Cardiac muscle cell (in vitro differentiated cells and primary cell): ENCODE results near the gene INPP5B. TPM values are rescaled to one million over a fixed set of nuclear protein-coding genes. Genes with fewer than 3 reads are reported as not detected.

Experiments used
- DNase-seq, 2 donors: peaks; one replicate each; pipeline versions ENCODE4 v3.0.0 to v3.0.0-alpha.2; 2010 to 2017; ENCODE audit warnings: low read depth in 1 of 2, low spot score in 1 of 2
- H3K27ac ChIP-seq: fragments of 200-600 bp; sonication (generic); 2 replicates; pipeline ENCODE4 v1.5.1; 2016
- H3K27me3 ChIP-seq: fragments of 200-600 bp; sonication (generic); 2 replicates; pipeline ENCODE4 v1.6.0; 2016; ENCODE audit warnings: control low read depth
- H3K36me3 ChIP-seq: fragments of 200-600 bp; sonication (generic); 2 replicates; pipeline ENCODE4 v1.5.1; 2016; ENCODE audit warnings: control low read depth
- H3K4me1 ChIP-seq: fragments of 200-600 bp; sonication (generic); 2 replicates; pipeline ENCODE4 v1.8.1; 2017; ENCODE audit warnings: low read depth, mild to moderate bottlenecking, mixed run types
- H3K4me3 ChIP-seq: fragments of 200-600 bp; sonication (generic); 2 replicates; pipeline ENCODE4 v1.5.1; 2016; ENCODE audit warnings: mild to moderate bottlenecking
- H3K9me3 ChIP-seq: fragments of 200-600 bp; sonication (generic); 2 replicates; pipeline ENCODE4 v1.5.1; 2017; ENCODE audit warnings: low read depth, mild to moderate bottlenecking, control low read depth
- polyA plus RNA-seq: library from polyadenylated mRNA; unstranded; fragments of >200 nt; fragmentation: Nextera tagmentation; extraction: Ambion mirVana; gene quantifications from 2 replicates; pipeline ENCODE4 v1.2.1, GENCODE V29; 2016
- total RNA-seq: library from RNA; depleted of rRNA; stranded (reverse); fragments of >200 nt; gene quantifications from 2 replicates; pipeline ENCODE4 v1.2.3, GENCODE V29; 2016
- TF ChIP-seq, protein P1 (sequence below): IDR thresholded peaks from 2 replicates; pipeline ENCODE4 v1.5.1; 2012; ENCODE audit warnings: low read depth, mild to moderate bottlenecking, low read length

Gene INPP5B
- total and polyA plus RNA-seq, 2 experiments from 2014 or later, result 9.9 to 18.4 TPM

DNA sequence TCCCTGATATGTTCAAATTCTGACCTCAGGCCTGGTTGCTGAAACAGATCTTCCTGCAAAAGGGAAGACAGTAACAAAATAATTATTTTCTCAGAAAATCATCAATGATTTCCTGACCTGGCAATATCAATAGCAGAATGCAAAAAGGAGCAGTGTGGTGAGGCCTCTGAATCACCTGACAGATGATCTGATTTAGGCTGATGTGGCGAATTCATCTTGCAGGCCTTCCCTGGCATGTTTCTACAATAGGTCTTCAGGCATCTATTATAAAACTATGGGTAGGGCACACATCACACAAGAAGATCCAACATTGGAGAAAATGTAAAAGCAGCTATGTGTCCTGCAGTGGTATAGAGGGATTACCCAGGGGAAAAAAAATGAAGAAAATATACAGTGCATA is 80.4 kb downstream of the INPP5B start:
- Histone ChIP-seq H3K4me1 (no peaks in the 10 kb centered on the region), H3K27me3 (no peaks in the 10 kb centered on the region), H3K9me3 (no peaks in the 10 kb centered on the region), H3K36me3 (peaks cover 20% of the 10 kb centered on the region), H3K4me3 (no peak overlapping the region), H3K27ac (no peak overlapping the region)
- TF ChIP-seq, protein P1, sequence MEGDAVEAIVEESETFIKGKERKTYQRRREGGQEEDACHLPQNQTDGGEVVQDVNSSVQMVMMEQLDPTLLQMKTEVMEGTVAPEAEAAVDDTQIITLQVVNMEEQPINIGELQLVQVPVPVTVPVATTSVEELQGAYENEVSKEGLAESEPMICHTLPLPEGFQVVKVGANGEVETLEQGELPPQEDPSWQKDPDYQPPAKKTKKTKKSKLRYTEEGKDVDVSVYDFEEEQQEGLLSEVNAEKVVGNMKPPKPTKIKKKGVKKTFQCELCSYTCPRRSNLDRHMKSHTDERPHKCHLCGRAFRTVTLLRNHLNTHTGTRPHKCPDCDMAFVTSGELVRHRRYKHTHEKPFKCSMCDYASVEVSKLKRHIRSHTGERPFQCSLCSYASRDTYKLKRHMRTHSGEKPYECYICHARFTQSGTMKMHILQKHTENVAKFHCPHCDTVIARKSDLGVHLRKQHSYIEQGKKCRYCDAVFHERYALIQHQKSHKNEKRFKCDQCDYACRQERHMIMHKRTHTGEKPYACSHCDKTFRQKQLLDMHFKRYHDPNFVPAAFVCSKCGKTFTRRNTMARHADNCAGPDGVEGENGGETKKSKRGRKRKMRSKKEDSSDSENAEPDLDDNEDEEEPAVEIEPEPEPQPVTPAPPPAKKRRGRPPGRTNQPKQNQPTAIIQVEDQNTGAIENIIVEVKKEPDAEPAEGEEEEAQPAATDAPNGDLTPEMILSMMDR, result no peak
- DNase-seq, result no peak

- Histone ChIP-seq H3K27ac (no peak overlapping the region), H3K4me1 (no peaks in the 10 kb centered on the region), H3K4me3 (no peak overlapping the region), H3K9me3 (no peaks in the 10 kb centered on the region), H3K27me3 (no peaks in the 10 kb centered on the region), H3K36me3 (peaks cover 20% of the 10 kb centered on the region)
- TF ChIP-seq, protein P1, result no peak
- no peak for DNase-seq
These were observed 81.3 kb downstream of the INPP5B start for GRCh38 chr1:37865348-37866120.

GRCh38 chr1:37862330-37862729 is 84.5 kb downstream of the INPP5B start:
- TF ChIP-seq, protein P1, result no peak
- no peaks in the 10 kb centered on the region for H3K9me3 ChIP-seq
- H3K27me3 ChIP-seq, result no peaks in the 10 kb centered on the region
- no peak overlapping the region for H3K27ac ChIP-seq
- H3K36me3 ChIP-seq, result peaks cover 20% of the 10 kb centered on the region
- H3K4me1 ChIP-seq, result peaks cover 7% of the 10 kb centered on the region
- DNase-seq, result no peak
- H3K4me3 ChIP-seq, result no peak overlapping the region

- Histone ChIP-seq H3K9me3 (no peaks in the 10 kb centered on the region), H3K27me3 (no peaks in the 10 kb centered on the region), H3K4me1 (peaks cover 7% of the 10 kb centered on the region), H3K4me3 (no peak overlapping the region), H3K27ac (no peak overlapping the region), H3K36me3 (peaks cover 20% of the 10 kb centered on the region)
- DNase-seq, result no peak
- TF ChIP-seq, protein P1, result no peak
These were observed 85.7 kb downstream of the INPP5B start for GRCh38 chr1:37861151-37861550.

- no peak for DNase-seq
- Histone ChIP-seq H3K4me1 (peaks cover 7% of the 10 kb centered on the region), H3K27ac (peak overlapping the region; percentile 88), H3K4me3 (peak overlapping the region; percentile 97), H3K27me3 (no peaks in the 10 kb centered on the region), H3K36me3 (peaks cover 12% of the 10 kb centered on the region), H3K9me3 (no peaks in the 10 kb centered on the region)
- TF ChIP-seq, protein P1, result no peak
These were observed 86.5 kb downstream of the INPP5B start for GRCh38 chr1:37860346-37860666.
